ENCODE data around the gene ZNF69. TPM values are rescaled to one million over a fixed set of nuclear protein-coding genes. Genes with fewer than 3 reads are reported as not detected.

Gene ZNF69
- total RNA-seq, 1 experiment from 2014 or later, result not detected

DNA sequence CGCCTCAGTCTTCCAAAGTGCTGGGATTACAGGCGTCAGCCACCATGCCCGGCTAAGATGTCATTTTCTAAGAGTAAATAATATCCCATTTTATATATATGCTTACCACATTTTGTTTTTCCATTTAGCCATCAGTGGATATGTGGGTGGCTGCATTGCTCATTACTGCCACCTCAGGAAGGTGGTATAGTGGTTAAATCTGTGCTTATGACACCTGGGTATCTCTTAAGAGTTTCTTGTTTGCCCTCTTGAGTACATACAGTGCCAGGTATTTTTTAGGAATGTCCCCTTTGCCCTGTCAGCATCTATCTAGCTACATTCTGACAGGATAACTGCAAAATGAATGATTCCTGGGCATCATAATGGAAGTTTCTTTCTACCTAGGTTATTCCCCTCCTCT, 14.6 kb downstream of the ZNF69 start:
- TF ChIP-seq JUND (IDR thresholded peaks at IDR 0.05) (no peak), EGR1 (IDR thresholded peaks at IDR 0.05; ENCODE audit: low read depth) (no peak), RAD21 (IDR thresholded peaks at IDR 0.05; ENCODE audit: low read depth) (no peak), POLR2AphosphoS5 (IDR thresholded peaks at IDR 0.05; ENCODE audit: low read depth, low read length) (no peak), SIN3A (IDR thresholded peaks at IDR 0.05; ENCODE audit: low read depth) (no peak), TCF7L2 (IDR thresholded peaks at IDR 0.05; ENCODE audit: borderline replicate concordance, extremely low read depth, insufficient read depth, insufficient read length) (no peak), ZFX (IDR thresholded peaks at IDR 0.05) (no peak), CBX3 (IDR thresholded peaks at IDR 0.05; ENCODE audit: low read depth) (no peak), ZNF274 (IDR thresholded peaks at IDR 0.05; ENCODE audit: low read depth, low read length) (no peak), SP1 (IDR thresholded peaks at IDR 0.05; ENCODE audit: low read depth) (no peak), YY1 (IDR thresholded peaks at IDR 0.05; ENCODE audit: extremely low read depth, insufficient replicate concordance, low read depth, low read length) (no peak), FOSL1 (IDR thresholded peaks at IDR 0.05; ENCODE audit: low read depth) (no peak), POLR2A (IDR thresholded peaks at IDR 0.05; ENCODE audit: borderline replicate concordance, extremely low read depth, insufficient read depth, insufficient read length) (no peak), EZH2phosphoT487 (IDR thresholded peaks at IDR 0.05; ENCODE audit: borderline replicate concordance) (no peak), EZH2 (IDR thresholded peaks at IDR 0.05) (no peak)
- TF ChIP-seq, protein P1, sequence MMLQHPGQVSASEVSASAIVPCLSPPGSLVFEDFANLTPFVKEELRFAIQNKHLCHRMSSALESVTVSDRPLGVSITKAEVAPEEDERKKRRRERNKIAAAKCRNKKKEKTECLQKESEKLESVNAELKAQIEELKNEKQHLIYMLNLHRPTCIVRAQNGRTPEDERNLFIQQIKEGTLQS (IDR thresholded peaks at IDR 0.05), result no peak
- TF ChIP-seq, protein P2, sequence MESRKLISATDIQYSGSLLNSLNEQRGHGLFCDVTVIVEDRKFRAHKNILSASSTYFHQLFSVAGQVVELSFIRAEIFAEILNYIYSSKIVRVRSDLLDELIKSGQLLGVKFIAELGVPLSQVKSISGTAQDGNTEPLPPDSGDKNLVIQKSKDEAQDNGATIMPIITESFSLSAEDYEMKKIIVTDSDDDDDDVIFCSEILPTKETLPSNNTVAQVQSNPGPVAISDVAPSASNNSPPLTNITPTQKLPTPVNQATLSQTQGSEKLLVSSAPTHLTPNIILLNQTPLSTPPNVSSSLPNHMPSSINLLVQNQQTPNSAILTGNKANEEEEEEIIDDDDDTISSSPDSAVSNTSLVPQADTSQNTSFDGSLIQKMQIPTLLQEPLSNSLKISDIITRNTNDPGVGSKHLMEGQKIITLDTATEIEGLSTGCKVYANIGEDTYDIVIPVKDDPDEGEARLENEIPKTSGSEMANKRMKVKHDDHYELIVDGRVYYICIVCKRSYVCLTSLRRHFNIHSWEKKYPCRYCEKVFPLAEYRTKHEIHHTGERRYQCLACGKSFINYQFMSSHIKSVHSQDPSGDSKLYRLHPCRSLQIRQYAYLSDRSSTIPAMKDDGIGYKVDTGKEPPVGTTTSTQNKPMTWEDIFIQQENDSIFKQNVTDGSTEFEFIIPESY (IDR thresholded peaks at IDR 0.05; ENCODE audit: extremely low read depth, insufficient replicate concordance, low read length), result no peak
- TF ChIP-seq, protein P3, sequence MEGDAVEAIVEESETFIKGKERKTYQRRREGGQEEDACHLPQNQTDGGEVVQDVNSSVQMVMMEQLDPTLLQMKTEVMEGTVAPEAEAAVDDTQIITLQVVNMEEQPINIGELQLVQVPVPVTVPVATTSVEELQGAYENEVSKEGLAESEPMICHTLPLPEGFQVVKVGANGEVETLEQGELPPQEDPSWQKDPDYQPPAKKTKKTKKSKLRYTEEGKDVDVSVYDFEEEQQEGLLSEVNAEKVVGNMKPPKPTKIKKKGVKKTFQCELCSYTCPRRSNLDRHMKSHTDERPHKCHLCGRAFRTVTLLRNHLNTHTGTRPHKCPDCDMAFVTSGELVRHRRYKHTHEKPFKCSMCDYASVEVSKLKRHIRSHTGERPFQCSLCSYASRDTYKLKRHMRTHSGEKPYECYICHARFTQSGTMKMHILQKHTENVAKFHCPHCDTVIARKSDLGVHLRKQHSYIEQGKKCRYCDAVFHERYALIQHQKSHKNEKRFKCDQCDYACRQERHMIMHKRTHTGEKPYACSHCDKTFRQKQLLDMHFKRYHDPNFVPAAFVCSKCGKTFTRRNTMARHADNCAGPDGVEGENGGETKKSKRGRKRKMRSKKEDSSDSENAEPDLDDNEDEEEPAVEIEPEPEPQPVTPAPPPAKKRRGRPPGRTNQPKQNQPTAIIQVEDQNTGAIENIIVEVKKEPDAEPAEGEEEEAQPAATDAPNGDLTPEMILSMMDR (IDR thresholded peaks at IDR 0.05 in 2 of 3, conservative IDR thresholded peaks at IDR 0.05 in 1 of 3; ENCODE audit: borderline replicate concordance in 1 of 3, insufficient read depth in 1 of 3, low read depth in 2 of 3, low read length in 2 of 3), result no peak
- TF ChIP-seq, protein P4, sequence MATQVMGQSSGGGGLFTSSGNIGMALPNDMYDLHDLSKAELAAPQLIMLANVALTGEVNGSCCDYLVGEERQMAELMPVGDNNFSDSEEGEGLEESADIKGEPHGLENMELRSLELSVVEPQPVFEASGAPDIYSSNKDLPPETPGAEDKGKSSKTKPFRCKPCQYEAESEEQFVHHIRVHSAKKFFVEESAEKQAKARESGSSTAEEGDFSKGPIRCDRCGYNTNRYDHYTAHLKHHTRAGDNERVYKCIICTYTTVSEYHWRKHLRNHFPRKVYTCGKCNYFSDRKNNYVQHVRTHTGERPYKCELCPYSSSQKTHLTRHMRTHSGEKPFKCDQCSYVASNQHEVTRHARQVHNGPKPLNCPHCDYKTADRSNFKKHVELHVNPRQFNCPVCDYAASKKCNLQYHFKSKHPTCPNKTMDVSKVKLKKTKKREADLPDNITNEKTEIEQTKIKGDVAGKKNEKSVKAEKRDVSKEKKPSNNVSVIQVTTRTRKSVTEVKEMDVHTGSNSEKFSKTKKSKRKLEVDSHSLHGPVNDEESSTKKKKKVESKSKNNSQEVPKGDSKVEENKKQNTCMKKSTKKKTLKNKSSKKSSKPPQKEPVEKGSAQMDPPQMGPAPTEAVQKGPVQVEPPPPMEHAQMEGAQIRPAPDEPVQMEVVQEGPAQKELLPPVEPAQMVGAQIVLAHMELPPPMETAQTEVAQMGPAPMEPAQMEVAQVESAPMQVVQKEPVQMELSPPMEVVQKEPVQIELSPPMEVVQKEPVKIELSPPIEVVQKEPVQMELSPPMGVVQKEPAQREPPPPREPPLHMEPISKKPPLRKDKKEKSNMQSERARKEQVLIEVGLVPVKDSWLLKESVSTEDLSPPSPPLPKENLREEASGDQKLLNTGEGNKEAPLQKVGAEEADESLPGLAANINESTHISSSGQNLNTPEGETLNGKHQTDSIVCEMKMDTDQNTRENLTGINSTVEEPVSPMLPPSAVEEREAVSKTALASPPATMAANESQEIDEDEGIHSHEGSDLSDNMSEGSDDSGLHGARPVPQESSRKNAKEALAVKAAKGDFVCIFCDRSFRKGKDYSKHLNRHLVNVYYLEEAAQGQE (IDR thresholded peaks at IDR 0.05; ENCODE audit: low read depth), result no peak
- peaks cover 5 to 8% of the 10 kb centered on the region in 2 experiments; a peak in 2 of 4 replicates for H3K9me3 ChIP-seq (ENCODE audit: control insufficient read depth in 1 of 2, insufficient read depth in 1 of 2, low read depth in 1 of 2, low read length in 2 of 2)
- H3K9ac ChIP-seq (ENCODE audit: low read length), result no peak overlapping the region
- ChIA-PET POLR2A (no interaction called here), CTCF (no interaction called here), RAD21 (ENCODE audit: low non-redundant PET in 1 of 2, low total read pairs in 2 of 2, uncharacterized antibody in 2 of 2, unreplicated experiment in 2 of 2) (no interaction called here)
- BruUV-seq (replicated peaks), result no TSS peak
- no peak overlapping the region for H3K4me3 ChIP-seq (replicated peaks in 1 of 2; ENCODE audit: low read depth in 1 of 2, low read length in 2 of 2)
- H3K4me2 ChIP-seq (ENCODE audit: low read length), result no peak overlapping the region
- intact Hi-C loops (cut with micrococcal nuclease), result no loop called here
- no peaks in the 10 kb centered on the region for H3K79me2 ChIP-seq (ENCODE audit: insufficient read depth, low read length)
- H3K27me3 ChIP-seq (ENCODE audit: insufficient read depth, low read length), result no peaks in the 10 kb centered on the region
- no peaks in the 10 kb centered on the region for H3K9me2 ChIP-seq (ENCODE audit: insufficient read depth)
- no peaks in the 10 kb centered on the region for H3K36me3 ChIP-seq (ENCODE audit: control insufficient read depth in 1 of 2, insufficient read depth in 2 of 2, low read length in 2 of 2)
- no peak overlapping the region for H2AFZ ChIP-seq (ENCODE audit: low read depth, low read length, poor library complexity, severe bottlenecking)
- no peaks in the 10 kb centered on the region for H4K20me1 ChIP-seq (ENCODE audit: insufficient read depth)
- no peak for ATAC-seq
- no peak overlapping the region for H3K27ac ChIP-seq (ENCODE audit: low read depth, low read length)
- DNase-seq (ENCODE audit: low read depth, low spot score), result no peak
- no peaks in the 10 kb centered on the region for H3K4me1 ChIP-seq (ENCODE audit: control insufficient read depth in 1 of 2, insufficient read depth in 2 of 2, low read length in 2 of 2)
